Measurements from ENCODE around the gene ZNF281.

DNA sequence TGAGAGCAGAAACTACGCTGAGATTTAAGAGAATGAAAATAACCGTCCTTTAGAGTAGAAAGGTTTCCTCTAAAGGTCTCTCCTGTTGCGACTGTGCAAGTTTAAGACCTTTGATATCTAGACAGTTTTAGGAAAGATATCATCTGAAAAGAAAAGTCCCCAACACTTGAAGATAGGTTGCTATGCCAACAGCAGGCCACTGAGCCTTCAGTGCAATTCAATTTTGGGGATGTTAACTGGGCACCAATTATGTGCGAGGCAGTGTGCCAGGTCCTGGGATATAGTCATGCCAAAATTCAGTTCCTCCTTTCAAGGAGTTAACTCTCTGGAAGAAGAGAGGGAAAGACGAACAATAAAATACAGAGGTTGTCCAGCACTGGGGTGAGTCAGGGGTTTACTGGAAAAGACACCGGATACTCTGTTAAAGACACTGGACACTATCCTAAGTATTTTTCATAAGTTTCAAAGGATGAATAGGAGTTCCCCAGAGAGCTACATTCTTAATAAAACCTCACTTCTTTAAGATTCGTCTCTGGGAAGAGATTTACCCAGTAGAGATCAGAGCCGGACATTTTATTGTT, 25.5 kb upstream of the ZNF281 start:
- TF ChIP-seq, protein P1, sequence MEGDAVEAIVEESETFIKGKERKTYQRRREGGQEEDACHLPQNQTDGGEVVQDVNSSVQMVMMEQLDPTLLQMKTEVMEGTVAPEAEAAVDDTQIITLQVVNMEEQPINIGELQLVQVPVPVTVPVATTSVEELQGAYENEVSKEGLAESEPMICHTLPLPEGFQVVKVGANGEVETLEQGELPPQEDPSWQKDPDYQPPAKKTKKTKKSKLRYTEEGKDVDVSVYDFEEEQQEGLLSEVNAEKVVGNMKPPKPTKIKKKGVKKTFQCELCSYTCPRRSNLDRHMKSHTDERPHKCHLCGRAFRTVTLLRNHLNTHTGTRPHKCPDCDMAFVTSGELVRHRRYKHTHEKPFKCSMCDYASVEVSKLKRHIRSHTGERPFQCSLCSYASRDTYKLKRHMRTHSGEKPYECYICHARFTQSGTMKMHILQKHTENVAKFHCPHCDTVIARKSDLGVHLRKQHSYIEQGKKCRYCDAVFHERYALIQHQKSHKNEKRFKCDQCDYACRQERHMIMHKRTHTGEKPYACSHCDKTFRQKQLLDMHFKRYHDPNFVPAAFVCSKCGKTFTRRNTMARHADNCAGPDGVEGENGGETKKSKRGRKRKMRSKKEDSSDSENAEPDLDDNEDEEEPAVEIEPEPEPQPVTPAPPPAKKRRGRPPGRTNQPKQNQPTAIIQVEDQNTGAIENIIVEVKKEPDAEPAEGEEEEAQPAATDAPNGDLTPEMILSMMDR (IDR thresholded peaks at IDR 0.05; ENCODE audit: insufficient read depth, low read depth, low read length), result no peak
- TF ChIP-seq EZH2 (IDR thresholded peaks at IDR 0.05; ENCODE audit: insufficient read depth, low read length), result no peak
